NCI-H2107 (cell line): ENCODE measurements around the gene TTC34.
A peak's percentile ranks its signal among the peaks of the same experiment; 100 is the strongest.
"Not testable (repeated sequence)": the region's sequence is repeated elsewhere in the genome, so short reads cannot be mapped to it uniquely, and the experiment has no call there.

Experiments
- DNase-seq: peaks from one replicate; lab custom pipeline; 2025; lab: John Stamatoyannopoulos, UW

The TTC34 gene

DNA sequence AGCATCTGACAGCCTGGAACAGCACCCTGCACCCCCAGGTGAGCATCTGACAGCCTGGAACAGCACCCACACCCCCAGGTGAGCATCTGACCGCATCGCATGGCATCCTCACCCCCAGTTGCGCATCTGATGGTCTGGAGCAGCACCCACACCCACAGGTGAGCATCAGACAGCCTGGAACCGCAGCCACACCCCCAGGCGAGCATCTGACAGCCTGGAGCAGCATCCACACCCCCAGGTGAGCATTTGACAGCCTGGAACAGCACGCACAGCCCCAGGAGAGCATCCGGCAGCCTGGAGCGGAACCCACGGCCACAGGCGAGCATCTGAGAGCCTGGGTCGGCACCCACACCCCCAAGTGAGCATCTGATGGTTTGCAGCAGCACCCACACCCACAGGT lies 118.6 kb downstream of the TTC34 start:
- not testable (repeated sequence) for DNase-seq

DNA sequence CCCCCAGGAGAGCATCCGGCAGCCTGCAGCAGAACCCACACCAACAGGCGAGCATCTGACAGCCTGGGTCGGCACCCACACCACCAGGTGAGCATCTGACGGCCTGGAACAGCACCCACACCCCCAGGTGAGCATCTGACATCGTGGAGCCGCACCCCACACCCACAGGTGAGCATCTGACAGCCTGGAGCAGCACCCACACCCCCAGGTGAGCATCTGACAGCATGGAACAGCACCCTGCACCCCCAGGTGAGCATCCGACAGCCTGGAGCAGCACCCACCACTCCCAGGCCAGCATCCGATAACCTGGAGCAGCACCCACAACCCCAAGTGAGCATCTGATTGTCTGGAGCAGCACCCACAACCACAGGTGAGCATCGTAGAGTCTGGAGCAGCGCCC lies 124.8 kb downstream of the TTC34 start:
- DNase-seq: not testable (repeated sequence)

DNA sequence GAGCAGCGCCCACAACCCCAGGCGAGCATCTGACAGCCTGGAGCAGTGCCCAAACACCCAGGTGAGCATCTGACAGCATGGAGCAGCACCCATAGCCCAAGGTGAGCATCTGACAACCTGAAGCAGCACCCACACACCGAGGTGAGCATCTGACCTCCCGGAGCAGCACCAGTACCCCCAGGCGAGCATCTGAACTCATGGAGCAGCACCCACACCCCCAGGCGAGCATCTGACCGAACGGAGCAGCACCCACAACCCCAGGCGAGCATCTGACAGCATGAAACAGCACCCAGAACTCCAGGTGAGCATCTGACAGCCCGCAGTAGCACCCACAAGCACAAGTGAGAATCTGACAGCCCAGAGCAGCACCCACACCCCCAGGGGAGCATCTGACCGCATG lies 129.8 kb downstream of the TTC34 start:
- not testable (repeated sequence) for DNase-seq

DNA sequence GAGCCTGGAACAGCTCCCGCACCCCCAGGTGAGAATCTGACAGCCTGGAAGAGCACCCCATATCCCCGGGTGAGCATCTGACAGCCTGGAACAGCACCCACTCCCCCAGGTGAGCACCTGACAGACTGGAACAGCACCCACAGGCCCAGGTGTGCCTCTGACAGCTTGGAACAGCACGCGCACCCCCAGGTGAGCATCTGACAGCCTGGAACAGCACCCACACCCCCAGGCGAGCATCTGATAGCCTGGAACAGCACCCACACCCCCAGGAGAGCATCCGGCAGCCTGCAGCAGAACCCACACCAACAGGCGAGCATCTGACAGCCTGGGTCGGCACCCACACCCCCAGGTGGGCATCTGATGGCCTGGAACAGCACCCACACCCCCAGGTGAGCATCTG lies 141.7 kb downstream of the TTC34 start:
- DNase-seq: not testable (repeated sequence)

DNA sequence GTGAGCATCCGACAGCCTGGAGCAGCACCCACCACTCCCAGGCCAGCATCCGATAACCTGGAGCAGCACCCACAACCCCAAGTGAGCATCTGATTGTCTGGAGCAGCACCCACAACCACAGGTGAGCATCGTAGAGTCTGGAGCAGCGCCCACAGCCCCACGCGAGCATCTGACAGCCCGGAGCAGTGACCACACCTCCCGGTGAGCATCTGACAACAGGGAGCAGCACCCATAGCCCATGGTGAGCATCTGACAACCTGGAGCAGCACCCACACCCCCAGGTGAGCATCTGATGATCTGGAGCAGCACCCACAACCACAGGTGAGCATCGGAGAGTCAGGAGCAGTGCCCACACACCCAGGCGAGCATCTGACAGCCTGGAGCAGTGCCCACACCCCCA lies 143.6 kb downstream of the TTC34 start:
- not testable (repeated sequence) for DNase-seq

DNA sequence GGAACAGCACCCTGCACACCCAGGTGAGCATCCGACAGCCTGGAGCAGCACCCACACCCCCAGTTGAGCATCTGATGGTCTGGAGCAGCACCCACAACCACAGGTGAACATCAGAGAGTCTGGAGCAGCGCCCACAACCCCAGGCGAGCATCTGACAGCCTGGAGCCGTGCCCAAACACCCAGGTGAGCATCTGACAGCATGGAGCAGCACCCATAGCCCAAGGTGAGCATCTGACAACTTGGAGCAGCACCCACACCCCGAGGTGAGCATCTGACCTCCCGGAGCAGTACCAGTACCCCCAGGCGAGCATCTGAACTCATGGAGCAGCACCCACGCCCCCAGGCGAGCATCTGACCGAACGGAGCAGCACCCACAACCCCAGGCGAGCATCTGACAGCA lies 144.4 kb downstream of the TTC34 start:
- DNase-seq: not testable (repeated sequence)

DNA sequence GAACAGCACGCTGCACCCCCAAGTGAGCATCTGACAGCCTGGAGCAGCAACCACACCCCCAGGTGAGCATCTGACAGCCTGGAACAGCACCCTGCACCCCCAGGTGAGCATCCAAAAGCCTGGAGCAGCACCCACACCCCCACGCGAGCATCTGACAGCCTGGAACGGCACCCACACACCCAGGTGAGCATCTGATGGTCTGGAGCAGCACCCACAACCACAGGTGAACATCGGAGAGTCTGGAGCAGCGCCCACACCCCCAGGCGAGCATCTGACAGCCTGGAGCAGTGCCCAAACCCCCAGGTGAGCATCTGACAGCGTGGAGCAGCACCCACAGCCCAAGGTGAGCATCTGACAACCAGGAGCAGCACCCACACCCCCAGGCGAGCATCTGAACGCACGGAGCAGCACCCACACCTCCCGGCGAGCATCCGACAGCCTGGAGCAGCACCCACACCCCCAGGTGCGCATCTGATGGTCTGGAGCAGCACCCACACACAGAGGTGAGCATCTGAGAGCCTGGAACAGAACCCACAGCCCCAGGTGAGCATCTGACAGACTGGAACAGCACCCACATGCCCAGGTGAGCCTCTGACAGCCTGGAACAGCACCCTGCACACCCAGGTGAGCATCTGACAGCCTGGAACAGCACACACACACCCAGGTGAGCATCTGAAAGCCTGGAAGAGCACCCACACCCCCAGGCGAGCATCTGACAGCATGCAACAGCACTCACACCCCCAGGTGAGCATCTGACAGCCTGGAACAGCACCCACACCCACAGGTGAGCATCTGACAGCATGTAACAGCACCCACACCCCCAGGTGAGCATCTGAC lies 145.7 kb downstream of the TTC34 start:
- DNase-seq: not testable (repeated sequence)

DNA sequence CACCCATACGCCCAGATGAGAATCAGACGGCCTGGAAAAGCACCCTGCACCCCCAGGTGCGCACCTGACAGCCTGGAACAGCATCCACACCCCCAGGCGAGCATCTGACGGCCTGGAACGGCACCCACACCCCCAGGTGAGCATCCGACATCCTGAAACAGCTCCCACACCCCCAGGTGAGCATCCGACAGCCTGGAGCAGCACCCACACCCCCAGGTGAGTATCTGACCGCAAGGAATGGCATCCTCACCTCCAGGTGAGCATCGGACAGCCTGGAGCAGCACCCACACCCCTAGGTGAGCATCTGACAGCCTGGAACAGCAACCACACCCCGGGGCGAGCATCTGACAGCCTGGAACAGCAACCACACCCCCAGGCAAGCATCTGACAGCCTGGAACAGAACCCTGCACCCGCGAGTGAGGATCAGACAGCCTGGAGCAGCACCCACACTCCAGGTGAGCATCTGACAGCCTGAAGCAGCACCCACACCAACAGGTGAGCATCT lies 147.0 kb downstream of the TTC34 start:
- not testable (repeated sequence) for DNase-seq

DNA sequence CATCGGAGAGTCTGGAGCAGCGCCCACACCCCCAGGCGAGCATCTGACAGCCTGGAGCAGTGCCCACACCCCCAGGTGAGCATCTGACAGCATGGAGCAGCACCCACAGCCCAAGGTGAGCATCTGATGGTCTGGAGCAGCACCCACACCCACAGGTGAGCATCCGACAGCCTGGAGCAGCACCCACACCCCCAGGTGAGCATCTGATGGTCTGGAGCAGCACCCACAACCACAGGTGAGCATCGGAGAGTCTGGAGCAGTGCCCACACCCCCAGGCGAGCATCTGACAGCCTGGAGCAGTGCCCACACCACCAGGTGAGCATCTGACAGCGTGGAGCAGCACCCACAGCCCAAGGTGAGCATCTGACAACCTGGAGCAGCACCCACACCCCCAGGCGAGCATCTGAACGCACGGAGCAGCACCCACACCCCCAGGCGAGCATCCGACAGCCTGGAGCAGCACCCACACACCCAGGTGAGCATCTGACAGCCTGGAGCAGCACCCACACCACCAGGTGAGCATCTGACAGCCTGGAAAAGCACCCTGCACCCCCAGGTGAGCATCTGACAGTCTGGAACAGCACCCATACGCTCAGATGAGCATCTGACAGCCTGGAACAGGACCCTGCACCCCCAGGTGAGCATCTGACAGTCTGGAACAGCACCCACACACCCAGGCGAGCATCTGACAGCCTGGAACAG lies 147.6 kb downstream of the TTC34 start:
- DNase-seq: not testable (repeated sequence)

DNA sequence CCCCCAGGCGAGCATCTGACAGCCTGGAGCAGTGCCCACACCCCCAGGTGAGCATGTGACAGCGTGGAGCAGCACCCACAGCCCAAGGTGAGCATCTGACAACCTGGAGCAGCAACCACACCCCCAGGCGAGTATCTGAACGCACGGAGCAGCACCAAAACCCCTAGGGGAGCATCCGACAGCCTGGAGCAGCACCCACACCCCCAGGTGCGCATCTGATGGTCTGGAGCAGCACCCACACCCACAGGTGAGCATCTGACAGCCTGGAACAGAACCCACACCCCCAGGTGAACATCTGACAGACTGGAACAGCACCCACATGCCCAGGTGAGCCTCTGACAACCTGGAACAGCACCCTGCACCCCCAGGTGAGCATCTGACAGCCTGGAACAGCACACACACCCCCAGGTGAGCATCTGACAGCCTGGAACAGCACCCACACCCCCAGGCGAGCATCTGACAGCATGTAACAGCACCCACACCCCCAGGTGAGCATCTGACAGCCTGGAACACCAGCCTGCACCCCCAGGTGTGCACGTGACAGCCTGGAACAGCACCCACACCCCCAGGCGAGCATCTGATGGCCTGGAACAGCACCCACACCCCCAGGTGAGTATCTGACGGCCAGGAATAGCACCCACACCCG lies 148.4 kb downstream of the TTC34 start:
- not testable (repeated sequence) for DNase-seq

DNA sequence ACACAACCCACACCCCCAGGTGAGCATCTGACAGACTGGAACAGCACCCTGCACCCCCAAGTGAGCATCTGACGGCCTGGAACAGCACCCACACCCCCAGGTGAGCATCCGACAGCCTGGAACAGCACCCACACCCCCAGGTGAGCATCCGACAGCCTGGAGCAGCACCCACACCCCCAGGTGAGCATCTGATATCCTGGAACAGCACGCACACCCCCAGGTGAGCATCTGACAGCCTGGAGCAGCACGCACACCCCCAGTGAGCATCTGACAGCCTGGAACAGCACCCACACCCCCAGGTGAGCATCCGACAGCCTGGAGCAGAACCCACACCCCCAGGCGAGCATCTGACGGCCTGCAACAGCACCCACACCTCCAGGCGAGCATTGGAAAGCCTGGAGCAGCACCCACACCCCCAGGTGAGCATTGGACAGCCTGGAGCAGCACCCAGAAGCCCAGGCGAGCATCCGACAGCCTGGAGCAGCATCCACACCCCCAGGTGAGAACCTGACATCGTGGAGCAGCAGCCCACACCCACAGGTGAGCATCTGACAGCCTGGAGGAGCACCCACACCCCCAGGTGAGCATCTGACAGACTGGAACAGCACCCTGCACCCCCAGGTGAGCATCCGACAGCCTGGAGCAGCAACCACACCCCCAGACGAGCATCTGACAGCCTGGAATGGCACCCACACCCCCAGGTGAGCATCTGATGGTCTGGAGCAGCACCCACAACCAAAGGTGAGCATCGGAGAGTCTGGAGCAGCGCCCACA lies 149.2 kb downstream of the TTC34 start:
- not testable (repeated sequence) for DNase-seq

DNA sequence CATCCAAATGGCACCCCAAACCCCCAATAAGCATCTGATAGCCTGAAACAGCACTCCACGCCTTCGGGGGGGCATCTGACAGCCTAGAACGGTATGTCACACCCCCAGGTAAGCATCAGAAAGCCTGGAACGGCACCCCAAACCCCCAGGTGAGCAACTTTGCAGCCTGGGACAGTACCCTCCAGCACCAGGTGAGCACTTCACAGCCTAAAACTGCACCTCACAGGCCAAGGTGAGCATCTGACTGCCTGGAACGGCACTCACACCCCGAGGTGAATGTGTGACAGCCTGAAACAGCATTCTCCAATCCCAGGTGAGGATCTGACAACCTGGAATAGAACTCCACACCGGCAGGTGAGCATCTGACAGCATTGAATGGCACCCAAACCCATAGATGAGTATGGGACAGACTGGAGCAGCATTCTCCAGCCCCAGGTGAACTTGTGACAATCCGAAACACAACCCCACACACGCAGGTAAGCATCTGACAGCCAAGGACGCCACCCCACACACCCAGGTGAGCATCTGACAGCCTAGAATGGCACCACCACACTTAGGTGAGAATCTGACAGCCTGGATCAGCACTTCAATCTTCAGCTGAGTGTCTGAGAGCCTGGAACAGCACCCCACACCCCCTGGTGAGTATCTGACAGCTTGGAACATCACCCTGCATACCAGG lies 150.4 kb downstream of the TTC34 start:
- DNase-seq: no peak

DNA sequence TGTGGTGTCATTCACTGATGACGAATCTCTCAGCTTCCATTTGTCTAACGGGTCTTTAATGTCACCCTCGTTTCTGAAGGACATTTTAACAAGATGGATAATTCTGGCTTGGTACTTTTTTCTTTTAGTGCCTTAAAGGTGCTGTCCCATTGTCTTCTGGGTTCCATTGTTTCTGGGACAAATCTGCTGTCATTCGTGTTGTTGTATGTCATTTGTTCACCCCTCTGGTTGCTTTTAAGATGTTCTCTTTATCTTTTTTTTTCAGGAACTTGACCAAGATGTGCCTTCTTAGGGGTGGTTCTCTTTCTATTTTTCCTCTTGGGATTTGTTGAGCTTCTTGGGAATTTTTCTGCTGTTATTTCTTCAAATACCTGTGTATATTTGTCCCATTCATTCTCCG lies 154.7 kb downstream of the TTC34 start:
- DNase-seq: no peak

DNA sequence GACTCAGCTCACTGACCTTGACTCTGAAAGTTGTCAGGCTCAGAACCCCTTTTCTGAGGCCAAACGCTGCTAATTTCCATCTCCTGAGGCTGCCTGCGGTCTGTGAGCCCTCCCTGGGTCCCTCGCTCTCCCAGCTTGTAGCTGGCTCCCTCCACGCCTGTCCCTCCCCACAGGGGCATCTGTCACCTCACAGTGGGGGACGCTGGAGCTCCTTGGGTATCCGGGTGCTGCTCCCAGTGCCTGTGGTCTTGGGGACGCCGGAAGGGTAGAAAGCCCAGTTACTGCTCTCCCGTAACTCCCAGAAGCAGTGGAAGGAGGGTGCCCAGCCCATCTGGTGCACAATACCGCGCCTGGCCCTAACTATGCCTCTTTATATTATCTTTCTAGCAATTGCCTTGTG lies 155.7 kb downstream of the TTC34 start:
- no peak for DNase-seq

DNA sequence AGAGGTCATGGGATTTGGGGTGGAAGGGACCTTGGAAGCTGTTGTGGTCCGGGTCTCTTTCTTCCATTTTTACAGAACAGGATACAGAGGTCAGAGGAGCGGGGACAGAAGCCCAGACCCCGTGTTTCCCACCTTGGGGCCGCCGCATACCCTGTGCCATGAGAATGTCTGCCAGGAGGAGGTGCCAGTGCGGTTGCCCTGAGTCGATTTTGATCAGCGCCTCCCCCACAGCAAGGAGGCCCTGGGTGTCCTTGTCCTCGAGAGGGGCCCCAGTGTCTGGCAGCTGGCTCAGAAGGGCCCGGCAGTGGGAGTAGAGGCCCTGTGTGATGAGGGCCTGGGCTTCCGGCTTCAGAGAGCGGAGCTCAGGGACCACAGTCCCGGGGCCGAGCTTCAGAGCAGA lies 156.3 kb downstream of the TTC34 start:
- DNase-seq: no peak

DNA sequence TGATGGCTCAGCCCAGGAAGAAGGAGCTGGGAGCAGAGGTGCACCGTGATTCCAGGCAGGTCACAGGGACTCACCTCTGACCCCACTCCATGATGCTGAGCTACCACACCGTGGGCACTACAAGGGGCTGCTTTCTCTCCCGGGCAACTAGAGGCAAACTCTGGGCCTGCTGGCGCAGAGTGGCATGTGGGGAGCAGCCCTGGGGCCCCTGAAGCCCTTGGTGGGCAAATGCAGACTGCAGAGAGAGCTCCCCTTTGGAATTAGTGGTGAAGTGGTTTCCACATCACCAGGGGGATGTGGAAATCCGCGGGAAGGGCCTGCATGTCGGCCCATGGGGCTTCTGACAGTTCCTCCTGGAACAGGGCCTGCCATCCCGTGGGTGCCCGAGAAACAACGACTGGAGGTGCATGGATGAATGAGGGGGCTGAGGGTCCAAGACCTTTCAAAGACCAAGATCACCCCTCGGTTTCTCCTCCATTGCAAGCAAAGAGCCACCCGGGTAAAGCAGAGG lies 156.8 kb downstream of the TTC34 start:
- DNase-seq: no peak

DNA sequence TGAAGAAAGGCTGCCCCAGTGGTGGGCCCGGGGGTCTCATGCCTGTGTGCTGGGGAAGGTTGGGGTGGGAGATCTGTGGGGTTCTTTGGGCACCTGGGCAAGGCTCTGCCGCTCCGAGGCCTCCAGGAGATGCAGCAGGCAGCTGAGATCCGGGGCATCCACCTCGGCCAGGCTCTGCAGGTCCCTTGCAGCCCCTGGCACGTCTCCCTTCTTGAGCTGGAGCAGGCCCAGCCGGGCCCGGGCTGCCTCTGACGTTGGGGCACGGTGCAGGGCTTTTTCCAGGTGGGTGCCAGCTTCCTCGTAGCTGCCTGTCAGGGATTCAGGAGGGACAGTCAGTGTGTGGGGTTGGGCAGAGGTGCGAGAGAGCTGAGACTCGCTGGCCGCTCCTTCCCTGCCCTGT lies 157.3 kb downstream of the TTC34 start:
- no peak for DNase-seq

DNA sequence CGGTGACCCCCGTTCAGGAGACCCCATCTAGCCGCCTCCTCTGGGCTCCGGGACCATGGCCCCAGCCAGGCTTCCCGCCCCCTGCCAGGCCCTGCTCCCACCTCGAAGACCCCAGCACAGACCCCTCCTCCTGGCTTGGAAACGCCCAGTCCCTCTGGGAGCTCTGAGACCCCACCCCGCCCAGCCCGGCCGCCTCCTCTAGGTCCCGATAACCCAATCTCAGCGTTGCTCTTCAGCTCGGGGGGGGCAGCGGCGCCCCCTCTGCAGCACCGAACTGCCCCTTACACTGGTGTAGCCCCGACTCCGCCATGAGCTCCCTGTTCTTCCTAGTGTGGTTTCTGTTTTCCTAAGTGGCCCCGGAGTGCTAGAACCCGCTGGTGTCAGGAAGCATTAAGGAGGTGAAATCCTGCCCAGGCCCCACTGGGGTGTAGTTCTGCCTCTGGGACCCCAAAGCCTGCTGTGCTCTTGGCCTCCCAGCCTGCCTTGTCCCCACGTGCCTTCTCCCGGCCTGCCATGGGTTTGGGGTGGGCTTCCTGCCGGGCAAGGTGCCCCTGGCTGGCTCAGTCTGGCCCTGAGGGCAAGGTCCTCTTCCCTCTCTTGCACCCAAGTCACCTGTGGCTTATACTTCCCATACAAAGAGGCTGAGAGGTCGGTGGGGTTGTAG lies 157.9 kb downstream of the TTC34 start:
- no peak for DNase-seq

DNA sequence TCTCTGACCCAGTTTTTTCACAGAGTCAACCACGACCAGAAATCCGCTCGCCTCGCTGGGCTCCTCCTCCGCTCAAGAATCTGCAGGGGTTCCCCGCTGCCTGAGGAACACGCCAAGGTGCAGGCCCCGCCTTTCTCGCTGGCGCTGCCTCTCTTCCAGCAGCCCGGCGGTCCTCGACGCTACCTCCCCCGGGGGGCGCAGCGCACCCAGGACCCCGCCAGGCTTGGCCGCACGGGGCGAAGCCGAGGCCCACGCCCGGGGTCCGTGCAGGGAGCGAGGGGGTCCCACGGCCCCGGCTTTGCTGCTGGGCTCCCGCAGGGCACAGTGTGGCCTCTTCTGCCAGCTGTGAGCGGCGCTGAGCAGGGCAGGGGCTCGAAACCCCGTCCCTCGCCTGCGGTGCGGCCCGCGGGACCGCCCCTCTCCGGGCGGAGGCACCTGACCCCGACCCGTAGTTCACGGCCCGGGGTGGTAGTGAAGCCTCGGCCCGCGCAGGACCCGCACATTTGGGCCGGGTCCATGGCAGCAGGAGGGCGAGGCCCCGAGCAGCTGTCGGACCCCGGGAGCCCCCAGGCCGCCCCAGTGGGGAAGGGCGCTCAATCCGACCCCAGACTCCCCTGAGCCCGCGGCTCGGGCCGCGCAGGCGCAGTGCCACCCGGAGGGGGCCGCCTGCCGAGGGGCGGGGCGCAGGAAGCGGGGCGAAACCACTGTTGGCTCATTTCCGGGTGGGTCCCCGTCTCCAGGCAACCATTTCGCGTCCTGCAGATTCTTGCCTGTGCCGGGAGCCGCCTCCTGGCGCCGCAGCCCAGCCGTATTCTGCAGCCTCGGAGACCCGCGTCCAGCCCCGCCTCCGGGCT lies 158.7 kb downstream of the TTC34 start:
- peak; percentile 16 for DNase-seq

DNA sequence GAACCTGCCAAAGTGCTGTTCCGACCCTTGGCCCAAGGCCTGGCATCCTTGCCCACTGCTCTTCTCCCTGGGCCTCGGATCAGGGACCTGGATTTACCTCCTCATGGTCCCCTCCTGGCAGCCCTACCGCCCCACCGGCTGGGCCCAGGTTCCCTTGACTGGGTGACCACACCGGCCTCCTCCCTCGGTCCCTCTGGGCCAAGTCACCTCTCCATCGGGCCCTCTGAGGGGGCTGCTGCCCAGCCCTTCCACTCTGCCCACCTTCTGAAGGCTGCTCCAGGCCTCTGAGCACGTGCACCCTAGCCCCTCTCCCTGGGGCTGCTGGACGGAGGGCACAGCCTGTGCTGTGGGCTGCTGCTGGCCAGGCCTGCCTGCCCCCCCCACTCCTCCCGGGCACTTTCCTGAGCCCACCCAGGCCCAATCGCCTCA lies 159.3 kb downstream of the TTC34 start:
- no peak for DNase-seq
